Iris pigment epithelial cell (primary cell): ENCODE measurements around the gene GCNA.
"Not testable (repeated sequence)": the region's sequence is repeated elsewhere in the genome, so short reads cannot be mapped to it uniquely, and the experiment has no call there.

ENCODE experiments used
- DNase-seq: peaks from one replicate; pipeline ENCODE4 v3.0.0-alpha.2; 2011; ENCODE audit warnings: low read depth

Gene GCNA

GRCh38 chrX:71578253-71579135 lies at the start of gene GCNA:
TSS of gene GCNA (plus strand) at chrX:71578437. CDS start at chrX:71580822, 2,385 bp downstream.
- no peak for DNase-seq

GRCh38 chrX:71532078-71532752 lies 46.0 kb upstream of the GCNA start:
- peak; percentile 72 for DNase-seq

- peak; percentile 98 for DNase-seq
These were observed 45.3 kb upstream of the GCNA start, which contains the start of gene OGT for GRCh38 chrX:71532753-71533425. TSS of gene OGT (plus strand) at chrX:71533104. CDS start at chrX:71533300, 196 bp downstream.

DNA sequence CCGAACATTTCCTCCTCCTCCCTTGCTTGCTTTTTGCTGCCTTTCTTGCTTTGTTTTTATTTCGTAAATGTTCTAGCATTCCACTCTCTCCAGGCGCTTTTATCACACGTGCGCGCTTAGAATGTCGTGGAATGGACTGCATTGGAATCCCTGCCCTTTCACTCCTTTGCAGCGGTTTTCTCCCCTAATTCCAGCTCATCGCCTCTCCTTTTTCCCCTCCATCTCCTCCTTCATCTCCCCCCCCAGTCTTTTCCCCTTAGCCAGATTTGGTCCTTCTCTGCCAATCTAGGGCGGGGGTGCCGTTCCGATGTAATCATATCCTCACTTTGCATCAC lies 44.8 kb upstream of the GCNA start:
- no peak for DNase-seq

DNA sequence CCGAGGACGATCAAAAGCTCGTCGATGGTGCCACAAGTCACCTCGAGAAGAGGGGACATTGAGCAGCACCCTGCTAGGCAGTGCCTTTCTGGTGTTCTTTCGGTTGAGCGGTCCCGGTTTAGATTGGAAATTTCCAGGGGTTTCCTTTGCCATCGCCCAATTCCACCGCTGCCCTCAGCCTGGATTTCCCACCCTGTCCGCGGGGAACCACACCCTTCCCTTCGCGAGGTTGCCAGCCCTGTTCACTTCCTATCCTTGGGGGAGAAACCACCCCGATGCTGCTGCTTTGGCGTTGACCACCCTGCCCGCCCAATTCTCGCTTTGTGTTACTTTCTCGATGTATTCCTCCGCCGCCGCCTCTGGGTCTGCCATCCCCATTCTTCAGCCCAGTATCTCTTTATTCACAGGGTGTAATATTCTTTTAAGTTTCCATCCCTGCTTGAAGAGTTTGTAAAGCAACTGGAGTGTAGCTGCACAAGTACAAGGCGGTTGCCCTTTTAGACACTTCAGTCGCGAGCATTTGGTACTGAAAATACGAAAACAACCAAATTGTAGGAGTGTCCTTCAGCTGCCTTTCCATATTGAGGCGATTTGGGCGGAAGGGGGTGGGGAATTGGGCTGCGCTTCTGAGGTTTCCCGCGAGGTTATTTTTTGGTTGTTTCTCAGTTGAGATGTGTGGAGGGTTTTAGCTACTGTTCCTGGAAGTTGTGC lies 44.2 kb upstream of the GCNA start:
- DNase-seq = peak; percentile 42

DNA sequence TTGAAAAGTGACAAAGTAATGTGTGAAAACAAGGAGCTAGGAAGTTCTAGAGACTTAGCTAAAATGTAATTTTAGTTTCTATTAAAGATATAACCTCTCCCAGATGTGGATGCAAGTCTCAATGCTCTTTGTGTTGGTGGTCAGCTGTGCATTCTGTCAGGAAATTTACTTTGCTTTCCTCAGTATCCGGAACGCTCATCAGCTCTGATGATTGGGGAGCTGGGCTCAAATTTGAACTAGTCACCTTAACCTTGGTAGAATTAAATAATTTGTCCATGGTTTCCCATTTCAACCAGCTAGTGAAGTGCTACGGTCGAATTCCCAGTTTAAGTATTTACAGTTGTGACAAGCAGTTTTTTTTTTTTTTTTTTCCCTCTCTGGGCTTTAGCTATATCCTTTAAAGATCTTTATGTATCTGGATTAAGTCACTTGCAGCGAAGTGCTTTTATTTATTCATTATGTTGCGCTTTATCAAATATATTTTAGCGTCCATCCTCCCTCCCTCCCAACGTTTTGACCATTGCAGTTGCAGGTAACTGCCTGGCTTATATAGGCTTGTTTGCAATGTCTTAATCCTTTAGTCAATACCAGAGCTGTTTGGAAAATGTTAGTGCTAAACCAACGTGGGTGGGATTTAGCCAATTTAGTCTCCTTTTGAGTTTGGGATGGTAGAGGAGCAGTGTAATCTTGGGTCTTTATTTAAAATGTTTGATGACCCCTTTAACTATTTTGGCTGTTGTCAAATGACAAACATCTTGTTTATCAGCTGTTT lies 43.3 kb upstream of the GCNA start:
- no peak for DNase-seq

GRCh38 chrX:71536285-71536684 lies 42.0 kb upstream of the GCNA start:
- no peak for DNase-seq

- no peak for DNase-seq
These were observed 40.5 kb upstream of the GCNA start for GRCh38 chrX:71537743-71538142.

GRCh38 chrX:71540801-71541200 lies 37.4 kb upstream of the GCNA start:
- no peak for DNase-seq

- DNase-seq = peak; percentile 72
These were observed 36.8 kb upstream of the GCNA start for GRCh38 chrX:71541210-71542022.

DNA sequence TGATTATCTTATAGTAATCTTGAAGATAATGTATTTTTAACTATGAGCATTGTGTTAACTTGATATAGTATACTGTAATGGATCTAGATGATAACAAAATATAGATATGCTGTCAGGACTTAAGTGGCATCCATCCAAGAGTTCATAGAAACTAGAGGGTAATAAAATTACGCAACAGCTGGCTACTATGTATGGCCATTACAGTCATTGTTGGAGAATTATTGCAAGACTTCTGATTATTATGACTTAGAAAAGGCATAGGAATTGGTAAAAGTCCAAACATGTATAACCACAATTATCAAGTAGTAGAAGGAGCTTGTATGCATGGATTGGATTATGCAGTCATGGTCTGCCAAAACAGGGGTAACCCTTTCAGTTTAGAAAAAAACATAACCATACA lies 35.8 kb upstream of the GCNA start:
- DNase-seq = peak; percentile 74

DNA sequence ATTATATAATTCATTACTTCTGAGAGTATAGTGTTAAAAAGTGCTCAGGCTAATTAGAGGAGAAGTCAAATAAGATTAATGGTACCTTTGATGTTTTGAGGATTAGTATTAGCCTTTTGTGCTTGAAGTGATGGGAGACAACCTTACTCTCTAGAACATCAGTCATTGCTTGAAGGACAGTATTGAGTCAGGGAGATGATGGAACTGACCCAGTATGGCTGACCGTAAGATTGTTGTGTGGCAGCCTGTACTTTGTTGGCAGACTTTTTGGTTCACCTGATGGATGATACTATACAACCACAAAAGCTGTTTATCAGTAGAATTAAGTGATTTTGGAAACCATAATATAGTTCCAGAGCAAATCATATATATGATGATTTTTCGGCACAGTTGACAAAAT lies 35.4 kb upstream of the GCNA start:
- DNase-seq = no peak

GRCh38 chrX:71543316-71543715 lies 34.9 kb upstream of the GCNA start:
- DNase-seq = peak; percentile 84

DNA sequence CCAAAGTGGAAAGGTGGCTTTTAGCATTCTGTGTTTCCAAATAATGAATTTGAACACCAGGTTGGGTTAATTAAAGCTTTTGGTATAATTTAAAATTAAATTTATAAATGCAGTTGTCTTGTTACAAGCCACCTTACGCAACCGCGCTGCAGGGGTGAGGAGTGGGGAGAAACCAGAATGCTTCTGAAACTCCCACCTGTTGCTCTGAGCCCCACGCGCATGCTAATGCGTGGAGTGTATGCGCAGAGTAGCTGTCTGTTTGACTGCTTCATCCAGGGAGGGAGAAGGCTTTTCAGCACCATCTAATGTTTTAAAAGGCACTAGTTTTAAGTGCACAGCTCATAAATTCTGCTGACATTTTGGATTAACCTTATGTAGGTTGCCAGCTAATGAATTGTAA lies 32.9 kb upstream of the GCNA start:
- DNase-seq = no peak

- no peak for DNase-seq
These were observed 31.4 kb upstream of the GCNA start for GRCh38 chrX:71546879-71547278.

DNA sequence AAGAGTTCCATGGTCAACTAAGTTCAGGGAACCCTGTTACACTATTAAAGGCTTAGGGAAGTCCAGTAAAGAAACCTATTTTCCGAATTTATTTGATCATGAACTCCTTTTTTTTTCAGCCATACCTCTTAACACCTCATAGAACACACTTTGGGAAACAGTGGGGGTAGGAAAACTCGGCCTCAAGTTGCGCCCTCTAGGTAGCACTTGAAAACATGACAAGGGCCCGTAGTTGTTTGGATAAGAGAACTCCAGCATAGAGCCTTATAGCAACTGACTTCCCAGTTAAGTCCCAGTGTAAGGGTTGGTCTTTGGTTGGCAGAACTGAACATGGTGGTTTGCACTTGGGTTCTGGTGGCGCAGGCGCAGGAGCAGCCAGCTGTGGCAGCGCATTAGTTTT lies 30.9 kb upstream of the GCNA start:
- DNase-seq = no peak

DNA sequence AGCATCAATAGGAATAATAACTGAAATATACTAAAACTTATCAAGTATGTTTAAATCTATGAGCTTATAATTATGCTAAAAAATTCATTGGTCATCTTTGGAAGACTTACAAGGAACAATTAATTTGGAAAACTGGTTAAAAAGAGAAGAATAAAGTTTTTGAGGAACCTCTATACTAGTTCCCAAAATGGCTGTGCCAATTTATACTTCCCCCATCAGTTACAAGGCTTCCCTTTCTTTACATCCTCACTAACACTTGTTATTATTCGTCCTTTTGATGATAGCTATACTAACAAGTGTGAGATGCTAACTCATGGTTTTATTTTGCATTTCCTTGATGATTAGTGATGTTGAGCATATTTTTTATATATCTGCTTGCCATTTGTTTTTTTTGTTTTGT lies 28.3 kb upstream of the GCNA start:
- no peak for DNase-seq

DNA sequence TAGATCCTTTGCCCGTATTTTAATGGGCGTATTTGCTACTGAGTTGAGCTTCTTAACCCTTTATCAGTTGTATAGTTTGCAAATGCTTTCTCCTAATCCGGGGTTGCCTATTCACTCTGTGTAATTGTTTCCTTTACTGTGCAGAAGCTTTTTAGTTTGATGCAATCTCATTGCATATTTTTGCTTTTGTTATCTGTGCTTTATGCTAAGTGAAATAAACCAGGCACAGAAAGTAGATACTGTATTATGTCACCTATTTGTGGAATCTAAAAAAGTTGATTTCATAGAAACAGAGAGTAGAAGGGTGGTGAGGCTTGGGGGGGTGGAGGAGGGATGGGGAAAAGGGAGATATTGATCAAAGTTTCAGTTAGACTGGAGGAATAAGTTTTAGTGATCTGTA lies 27.7 kb upstream of the GCNA start:
- no peak for DNase-seq

DNA sequence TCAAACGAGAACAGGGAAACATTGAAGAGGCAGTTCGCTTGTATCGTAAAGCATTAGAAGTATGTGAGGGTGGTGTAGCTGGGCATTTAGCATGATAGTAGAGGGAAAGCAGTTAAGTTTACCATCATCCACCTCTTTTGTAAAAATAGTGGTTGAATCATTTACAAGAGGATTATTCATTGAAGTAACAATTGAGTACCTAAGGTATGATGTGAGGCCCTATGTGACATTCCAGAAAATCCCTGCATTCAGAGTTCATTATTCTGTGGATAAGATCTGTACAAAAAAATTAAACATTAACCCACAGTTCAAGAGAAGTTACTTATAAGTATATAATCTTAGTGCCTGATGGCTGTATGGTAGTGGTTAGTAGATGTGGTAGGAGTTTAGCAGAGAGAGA lies 22.2 kb upstream of the GCNA start:
- DNase-seq = no peak

- no peak for DNase-seq
These were observed 19.3 kb upstream of the GCNA start for GRCh38 chrX:71558920-71559319.

DNA sequence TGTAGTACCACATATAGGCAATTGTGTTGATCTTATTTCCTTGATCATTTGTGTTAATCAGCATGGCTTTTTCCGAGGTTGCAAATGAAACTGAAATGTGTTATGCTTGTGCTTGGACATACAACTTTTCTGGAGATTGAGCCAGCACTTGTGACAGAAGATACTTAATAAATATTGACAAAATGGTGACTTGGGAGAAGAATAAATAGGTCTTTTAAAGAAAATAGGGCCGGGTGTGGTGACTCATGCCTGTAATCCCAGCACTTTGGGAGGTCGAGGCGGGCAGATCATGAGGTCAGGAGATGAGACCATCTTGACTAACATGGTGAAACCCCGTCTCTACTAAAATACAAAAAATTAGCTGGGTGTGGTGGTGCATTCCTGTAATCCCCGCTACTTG lies 18.5 kb upstream of the GCNA start:
- not testable (repeated sequence) for DNase-seq
